Upper lobe of right lung (tissue), 1 donor: ENCODE results near the gene TMEM231. TPM values are rescaled to one million over a fixed set of nuclear protein-coding genes. Genes with fewer than 3 reads are reported as not detected.

ENCODE experiments used
- ATAC-seq: fragments of 200-7000 bp; cut with Tn5 transposase; one replicate; pipeline ENCODE4 v1.9.1; 2020; ENCODE audit warnings: mild to moderate bottlenecking, moderate library complexity
- DNase-seq: peaks from one replicate; pipeline ENCODE4 v3.0.0-alpha.2; 2020
- H3K27ac ChIP-seq: fragments of 200-600 bp; one replicate; pipeline ENCODE4 v1.8.0; 2022
- H3K27me3 ChIP-seq: fragments of 200-600 bp; one replicate; pipeline ENCODE4 v1.8.0; 2022; ENCODE audit warnings: mild to moderate bottlenecking
- H3K36me3 ChIP-seq: fragments of 200-600 bp; one replicate; pipeline ENCODE4 v1.8.0; 2022
- H3K4me1 ChIP-seq: fragments of 200-600 bp; one replicate; pipeline ENCODE4 v1.8.0; 2022
- H3K4me3 ChIP-seq: fragments of 200-600 bp; one replicate; pipeline ENCODE4 v1.8.0; 2022; ENCODE audit warnings: mild to moderate bottlenecking
- H3K9me3 ChIP-seq: fragments of 200-600 bp; one replicate; pipeline ENCODE4 v1.8.0; 2022
- intact Hi-C: fragments of 100-400 bp; cut with DNase I; formaldehyde crosslinking; loops from one replicate; pipeline ENCODE4 v1.11.0; 2022
- total RNA-seq: library from RNA; stranded (reverse); fragmentation: NEBNext Ultra II Directional; extraction: Animal tissue kit (Norgen Biotek cat#: 25700); gene quantifications from one replicate; pipeline ENCODE4 v1.2.1, GENCODE V29; 2021
- TF ChIP-seq, protein P1 (sequence below): fragments of 200-600 bp; IDR thresholded peaks from one replicate; pipeline ENCODE4 v1.8.0; 2022; ENCODE audit warnings: antibody characterized with exemption
- donor health status: DM: no; HTN: yes; CAD: no; lungs with severe emphysema.

The TMEM231 gene
- total RNA-seq, 1 donor from 2014 or later = 4.5 TPM

DNA sequence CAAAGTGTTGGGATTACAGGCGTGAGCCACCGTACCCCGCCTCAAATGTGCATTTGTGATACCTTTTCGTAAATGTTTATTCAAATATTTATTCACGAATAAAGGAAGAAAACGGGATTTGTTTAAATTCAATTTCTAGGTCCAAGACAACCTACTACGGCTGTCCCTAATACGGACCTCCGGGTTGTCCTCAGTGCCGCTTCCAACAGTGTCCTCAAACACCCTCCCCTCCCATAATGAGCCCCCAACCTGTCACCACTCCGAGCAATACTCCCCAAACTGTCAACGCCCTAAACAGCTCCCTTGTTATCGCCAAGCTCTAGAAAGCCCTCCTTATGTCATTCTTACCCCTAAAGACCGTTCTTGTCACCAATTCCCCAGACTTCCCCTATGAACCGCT is 9.6 kb upstream of the TMEM231 start:
- peaks cover 27% of the 10 kb centered on the region for H3K4me1 ChIP-seq

GRCh38 chr16:75559564-75560372 is 3.7 kb upstream of the TMEM231 start:
- intact Hi-C loops = no loop called here
- Histone ChIP-seq H3K36me3 (no peaks in the 10 kb centered on the region), H3K27me3 (no peaks in the 10 kb centered on the region), H3K27ac (no peak overlapping the region), H3K9me3 (no peaks in the 10 kb centered on the region), H3K4me3 (no peak overlapping the region), H3K4me1 (peaks cover 11% of the 10 kb centered on the region)
- DNase-seq = no peak
- no peak for ATAC-seq
- TF ChIP-seq, protein P1, sequence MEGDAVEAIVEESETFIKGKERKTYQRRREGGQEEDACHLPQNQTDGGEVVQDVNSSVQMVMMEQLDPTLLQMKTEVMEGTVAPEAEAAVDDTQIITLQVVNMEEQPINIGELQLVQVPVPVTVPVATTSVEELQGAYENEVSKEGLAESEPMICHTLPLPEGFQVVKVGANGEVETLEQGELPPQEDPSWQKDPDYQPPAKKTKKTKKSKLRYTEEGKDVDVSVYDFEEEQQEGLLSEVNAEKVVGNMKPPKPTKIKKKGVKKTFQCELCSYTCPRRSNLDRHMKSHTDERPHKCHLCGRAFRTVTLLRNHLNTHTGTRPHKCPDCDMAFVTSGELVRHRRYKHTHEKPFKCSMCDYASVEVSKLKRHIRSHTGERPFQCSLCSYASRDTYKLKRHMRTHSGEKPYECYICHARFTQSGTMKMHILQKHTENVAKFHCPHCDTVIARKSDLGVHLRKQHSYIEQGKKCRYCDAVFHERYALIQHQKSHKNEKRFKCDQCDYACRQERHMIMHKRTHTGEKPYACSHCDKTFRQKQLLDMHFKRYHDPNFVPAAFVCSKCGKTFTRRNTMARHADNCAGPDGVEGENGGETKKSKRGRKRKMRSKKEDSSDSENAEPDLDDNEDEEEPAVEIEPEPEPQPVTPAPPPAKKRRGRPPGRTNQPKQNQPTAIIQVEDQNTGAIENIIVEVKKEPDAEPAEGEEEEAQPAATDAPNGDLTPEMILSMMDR = no peak

More for the DNA sequence above, 9.6 kb upstream of the TMEM231 start:
- Histone ChIP-seq H3K4me3 (peak overlapping the region; percentile 100), H3K36me3 (peaks cover 29% of the 10 kb centered on the region), H3K27me3 (no peaks in the 10 kb centered on the region), H3K27ac (peak overlapping the region; percentile 87), H3K9me3 (no peaks in the 10 kb centered on the region)
- no peak for ATAC-seq
- TF ChIP-seq, protein P1 = no peak
- DNase-seq = no peak
- intact Hi-C loops = no loop called here

DNA sequence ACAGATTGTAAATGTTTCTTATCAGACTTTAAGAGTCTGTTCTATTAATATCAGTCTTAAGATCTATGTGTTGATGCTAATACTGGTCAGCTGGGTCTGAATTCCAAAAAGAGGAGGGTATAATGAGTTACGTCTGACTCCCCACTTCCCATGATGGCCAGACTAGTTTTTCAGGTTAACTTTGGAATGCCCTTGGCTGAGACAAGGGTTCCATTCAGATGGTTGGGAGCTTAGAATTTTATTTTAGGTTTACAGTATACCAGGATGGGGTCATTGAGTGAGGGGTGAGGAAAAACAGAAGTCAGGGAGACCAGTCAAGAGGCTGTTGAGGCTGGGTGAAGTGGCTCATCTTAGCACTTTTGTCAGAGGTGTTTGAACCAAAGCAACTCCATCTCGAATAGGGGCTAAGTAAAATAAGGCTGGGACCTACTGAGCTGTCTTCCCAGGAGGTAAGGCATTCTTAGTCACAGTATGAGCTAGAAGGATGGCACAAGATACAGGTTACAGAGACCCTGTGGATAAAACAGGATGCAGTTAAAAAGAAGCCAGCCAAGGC is 2.9 kb upstream of the TMEM231 start:
- H3K36me3 ChIP-seq = no peaks in the 10 kb centered on the region
- ATAC-seq (no peak), DNase-seq (no peak)
- H3K4me3 ChIP-seq = no peak overlapping the region
- H3K27me3 ChIP-seq = no peaks in the 10 kb centered on the region
- intact Hi-C loops = no loop called here
- H3K4me1 ChIP-seq = peaks cover 11% of the 10 kb centered on the region
- TF ChIP-seq, protein P1 = no peak
- H3K27ac ChIP-seq = no peak overlapping the region
- no peaks in the 10 kb centered on the region for H3K9me3 ChIP-seq

- peak overlapping the region; percentile 74 for H3K27ac ChIP-seq
- no peaks in the 10 kb centered on the region for H3K27me3 ChIP-seq
- no peak for DNase-seq
- no peaks in the 10 kb centered on the region for H3K36me3 ChIP-seq
- intact Hi-C loops = no loop called here
- H3K4me3 ChIP-seq = peak overlapping the region; percentile 75
- H3K9me3 ChIP-seq = no peaks in the 10 kb centered on the region
- TF ChIP-seq, protein P1 = no peak
- ATAC-seq = no peak
- H3K4me1 ChIP-seq = peaks cover 11% of the 10 kb centered on the region
Measured at GRCh38 chr16:75556431-75556950, 439 bp upstream of the TMEM231 start.

- no peaks in the 10 kb centered on the region for H3K27me3 ChIP-seq
- H3K4me3 ChIP-seq = peak overlapping the region; percentile 75
- no peaks in the 10 kb centered on the region for H3K36me3 ChIP-seq
- H3K4me1 ChIP-seq = peaks cover 11% of the 10 kb centered on the region
- peak; percentile 79 for ATAC-seq
- TF ChIP-seq, protein P1 = no peak
- intact Hi-C loops = no loop called here
- peak; percentile 81 for DNase-seq
- H3K27ac ChIP-seq = peak overlapping the region; percentile 74
- no peaks in the 10 kb centered on the region for H3K9me3 ChIP-seq
Measured at GRCh38 chr16:75555213-75555706, 792 bp downstream of the TMEM231 start.
